OCI-M2 (cell line): Measurements from ENCODE around the gene SOD2.
"Not testable (repeated sequence)": the region's sequence is repeated elsewhere in the genome, so short reads cannot be mapped to it uniquely, and the experiment has no call there.

Experiments
- DNase-seq: peaks from one replicate; lab custom pipeline; 2025; ENCODE audit not compliant: unreplicated experiment; lab: John Stamatoyannopoulos, UW

The SOD2 gene

DNA sequence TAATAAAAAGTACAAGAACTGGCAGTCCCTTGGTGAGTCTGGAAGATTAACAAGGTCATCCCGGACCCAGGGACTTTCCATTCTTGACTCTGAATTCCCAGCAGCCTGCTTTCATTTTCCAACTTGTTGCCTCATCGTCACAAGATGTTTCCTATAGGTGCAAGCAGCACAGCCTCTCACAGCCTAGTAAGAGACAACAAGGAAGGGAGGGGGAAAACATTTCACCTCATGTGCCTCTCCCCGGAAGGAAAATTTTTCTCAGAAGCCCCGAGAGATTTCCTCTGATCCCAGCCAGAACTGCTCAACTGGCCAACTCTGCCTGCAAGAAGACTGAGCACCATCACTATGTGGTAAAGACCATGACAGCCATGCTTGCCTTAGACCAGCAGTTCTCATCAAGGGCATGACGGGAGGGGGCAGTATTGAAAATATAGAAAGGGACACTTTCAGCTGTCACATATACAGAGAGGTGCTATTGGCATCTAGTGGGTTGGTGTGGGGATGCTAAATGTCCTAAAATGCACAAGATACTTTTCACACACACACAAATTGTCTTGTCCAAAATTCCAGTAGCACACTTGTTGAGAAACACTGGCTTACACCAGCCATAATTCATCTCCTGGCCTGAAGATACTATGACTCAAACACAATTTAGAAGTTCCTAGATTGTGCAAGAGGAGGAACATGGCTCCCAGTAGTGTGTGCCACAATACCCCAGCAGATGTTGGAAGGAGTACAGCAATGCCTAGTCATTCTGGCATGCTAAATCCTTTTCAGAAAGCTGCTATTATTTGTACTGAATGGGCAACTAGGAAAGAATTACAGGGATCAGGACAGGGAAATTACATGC, 23.4 kb upstream of the SOD2 start:
- DNase-seq = no peak

DNA sequence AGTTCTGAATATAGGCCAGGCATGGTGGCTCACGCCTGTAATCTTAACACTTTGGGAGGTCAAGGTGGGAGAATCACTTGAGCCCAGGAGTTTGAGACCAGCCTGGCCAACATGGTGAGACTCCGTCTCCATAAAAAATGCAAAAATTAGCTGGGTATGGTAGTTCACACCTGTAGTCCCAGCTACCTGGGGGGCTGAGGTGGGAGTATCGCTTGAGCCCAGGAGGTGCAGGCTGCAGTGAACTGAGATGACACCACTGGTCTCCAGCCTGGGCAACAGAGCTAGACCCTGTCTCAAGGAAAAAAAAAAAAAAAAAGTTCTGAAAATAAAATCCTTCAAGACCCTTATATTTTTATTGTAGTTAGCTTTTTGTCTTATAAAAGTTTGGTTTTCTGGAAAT, 22.6 kb upstream of the SOD2 start:
- no peak for DNase-seq

DNA sequence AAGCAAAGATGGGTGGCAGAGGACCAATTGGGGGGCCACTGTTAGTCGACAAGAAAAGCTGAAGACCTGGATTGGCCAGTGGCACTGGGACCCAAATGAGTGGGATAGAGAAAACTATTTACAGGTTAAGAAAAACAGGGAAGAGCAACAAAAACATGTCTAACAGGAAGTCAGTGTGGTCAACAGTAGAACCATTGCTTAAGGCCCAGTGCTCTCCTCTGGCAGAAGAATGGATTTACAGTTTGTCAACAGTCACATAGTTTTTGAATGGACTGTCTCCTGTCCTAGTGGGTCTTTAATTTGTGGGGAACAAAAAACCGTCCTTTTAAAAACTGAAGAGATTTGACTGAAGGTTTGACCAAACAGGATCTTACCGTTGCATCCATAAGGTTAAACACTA, 22.1 kb upstream of the SOD2 start:
- DNase-seq = no peak

DNA sequence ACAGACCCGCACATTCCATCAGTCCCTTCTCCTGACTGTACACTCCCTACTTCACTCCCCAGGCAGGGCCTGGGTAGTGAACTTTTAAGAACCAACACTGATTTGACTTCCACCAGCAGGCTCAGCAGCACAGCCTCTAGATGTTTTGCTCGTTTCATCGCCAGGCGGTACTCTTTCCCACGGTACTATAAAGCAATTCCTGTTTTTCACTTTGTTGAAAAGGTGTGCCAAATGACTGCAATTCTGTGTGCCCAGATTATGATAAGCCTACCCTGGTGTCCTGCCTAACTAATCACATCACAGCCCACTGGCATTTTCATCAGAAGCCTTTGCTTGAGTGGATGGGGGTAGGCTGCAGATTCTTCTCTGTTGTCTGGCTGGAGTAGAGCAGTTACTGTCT, 21.4 kb upstream of the SOD2 start:
- DNase-seq = no peak

GRCh38 chr6:159713984-159714383, 20.9 kb upstream of the SOD2 start:
- DNase-seq = no peak

GRCh38 chr6:159712389-159712788, 19.3 kb upstream of the SOD2 start:
- not testable (repeated sequence) for DNase-seq

- DNase-seq = not testable (repeated sequence)
Measured at GRCh38 chr6:159710603-159711002, 17.6 kb upstream of the SOD2 start.

GRCh38 chr6:159701413-159701999, 8.5 kb upstream of the SOD2 start:
- no peak for DNase-seq

DNA sequence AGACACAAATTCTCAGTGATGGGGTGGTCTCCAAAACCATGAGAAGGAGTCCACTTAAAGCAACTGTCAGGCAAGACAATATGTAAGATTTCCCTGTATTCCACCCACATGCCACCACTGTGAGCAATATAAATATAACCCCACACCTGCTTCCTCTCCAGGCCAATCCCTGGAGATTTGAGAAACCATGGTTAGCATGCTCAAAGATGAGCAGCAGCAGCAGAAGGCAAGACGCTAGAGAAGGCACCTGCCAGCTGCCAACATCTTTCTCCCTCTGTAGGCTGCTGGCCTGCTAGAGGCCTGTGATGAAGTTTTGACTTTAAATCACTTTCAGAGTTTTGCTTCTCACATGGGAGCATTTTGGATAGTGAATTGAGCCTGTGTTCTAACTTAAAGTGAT, 7.9 kb upstream of the SOD2 start:
- no peak for DNase-seq

- DNase-seq = no peak
Measured at GRCh38 chr6:159695984-159696383, 2.9 kb upstream of the SOD2 start.

DNA sequence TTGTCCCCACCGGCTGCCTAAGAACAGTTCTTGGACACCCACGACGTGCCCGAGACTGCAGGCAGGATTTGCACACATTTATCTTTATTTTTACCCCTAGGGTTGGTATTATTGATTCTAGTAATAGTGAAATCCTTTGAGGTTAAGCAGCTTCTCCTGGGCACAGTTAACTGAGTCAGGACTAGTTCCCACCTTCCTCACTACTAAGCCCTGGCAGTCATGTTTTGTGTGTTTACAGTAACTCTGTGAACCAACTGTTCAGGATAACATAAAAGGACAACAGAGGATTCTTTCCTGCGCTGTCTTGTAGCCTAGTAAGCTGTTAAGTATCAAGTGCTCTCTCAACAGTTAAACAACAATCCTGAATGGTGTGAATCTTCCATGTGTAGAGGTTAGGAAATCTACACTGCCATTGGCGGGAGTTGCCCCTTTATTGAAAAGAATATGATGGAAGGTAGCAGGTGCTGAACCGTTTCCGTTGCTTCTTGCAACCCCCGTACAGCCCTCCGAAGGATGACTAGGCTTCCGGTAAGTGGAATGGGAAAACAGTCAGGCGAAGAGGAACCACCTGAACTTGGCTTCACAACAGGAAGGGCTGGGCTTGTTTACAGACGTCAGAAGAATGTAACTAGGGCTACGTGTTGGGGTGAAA, 979 bp upstream of the SOD2 start:
- DNase-seq = no peak

DNA sequence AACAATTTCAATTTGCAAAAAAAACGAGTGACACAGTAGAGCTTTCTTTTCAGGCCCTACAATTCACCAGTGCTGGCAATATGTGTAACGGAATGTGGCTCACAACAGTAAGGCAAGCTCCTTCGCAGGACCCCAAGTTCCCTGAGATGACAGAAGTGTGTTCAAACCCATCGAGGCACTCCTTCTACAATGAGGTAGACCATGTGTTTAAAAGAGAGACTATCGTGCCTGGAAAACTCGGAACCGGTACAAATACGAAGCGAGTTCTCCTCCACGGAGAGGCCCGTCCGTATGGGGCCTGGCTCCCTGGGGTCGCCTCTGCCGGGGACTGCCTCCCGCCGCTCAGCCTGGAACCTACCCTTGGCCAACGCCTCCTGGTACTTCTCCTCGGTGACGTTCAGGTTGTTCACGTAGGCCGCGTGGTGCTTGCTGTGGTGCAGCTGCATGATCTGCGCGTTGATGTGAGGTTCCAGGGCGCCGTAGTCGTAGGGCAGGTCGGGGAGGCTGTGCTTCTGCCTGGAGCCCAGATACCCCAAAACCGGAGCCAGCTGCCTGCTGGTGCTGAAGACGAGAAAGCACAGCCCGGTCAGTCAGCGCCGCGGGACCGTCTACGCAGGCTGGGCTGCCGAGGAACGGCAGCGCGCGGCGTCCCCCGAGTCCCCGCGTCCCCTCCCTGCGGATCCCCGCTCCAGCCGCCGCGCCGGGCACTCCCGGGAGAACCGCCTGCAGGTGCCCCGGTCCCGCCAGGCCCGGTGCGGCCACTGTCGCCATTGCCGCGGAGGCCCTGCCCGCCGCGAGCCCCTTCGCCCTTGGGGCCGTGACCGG, 526 bp downstream of the SOD2 start:
- no peak for DNase-seq

DNA sequence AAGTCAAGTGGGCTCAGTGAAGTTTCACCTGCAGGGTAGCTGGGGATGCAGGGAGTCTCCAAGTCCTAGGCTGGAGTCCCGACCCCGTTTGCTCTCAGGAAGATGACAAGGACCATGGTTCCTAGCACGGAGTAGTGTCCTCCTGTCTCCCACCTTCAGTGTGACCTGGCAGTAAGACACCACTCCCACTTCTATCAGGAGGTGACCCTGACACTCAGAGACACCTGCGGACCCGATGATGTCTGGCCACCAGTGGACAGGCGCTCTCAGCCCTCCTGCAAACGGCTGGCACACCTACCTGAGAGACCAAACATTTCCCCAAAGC, 1.1 kb downstream of the SOD2 start:
- no peak for DNase-seq

DNA sequence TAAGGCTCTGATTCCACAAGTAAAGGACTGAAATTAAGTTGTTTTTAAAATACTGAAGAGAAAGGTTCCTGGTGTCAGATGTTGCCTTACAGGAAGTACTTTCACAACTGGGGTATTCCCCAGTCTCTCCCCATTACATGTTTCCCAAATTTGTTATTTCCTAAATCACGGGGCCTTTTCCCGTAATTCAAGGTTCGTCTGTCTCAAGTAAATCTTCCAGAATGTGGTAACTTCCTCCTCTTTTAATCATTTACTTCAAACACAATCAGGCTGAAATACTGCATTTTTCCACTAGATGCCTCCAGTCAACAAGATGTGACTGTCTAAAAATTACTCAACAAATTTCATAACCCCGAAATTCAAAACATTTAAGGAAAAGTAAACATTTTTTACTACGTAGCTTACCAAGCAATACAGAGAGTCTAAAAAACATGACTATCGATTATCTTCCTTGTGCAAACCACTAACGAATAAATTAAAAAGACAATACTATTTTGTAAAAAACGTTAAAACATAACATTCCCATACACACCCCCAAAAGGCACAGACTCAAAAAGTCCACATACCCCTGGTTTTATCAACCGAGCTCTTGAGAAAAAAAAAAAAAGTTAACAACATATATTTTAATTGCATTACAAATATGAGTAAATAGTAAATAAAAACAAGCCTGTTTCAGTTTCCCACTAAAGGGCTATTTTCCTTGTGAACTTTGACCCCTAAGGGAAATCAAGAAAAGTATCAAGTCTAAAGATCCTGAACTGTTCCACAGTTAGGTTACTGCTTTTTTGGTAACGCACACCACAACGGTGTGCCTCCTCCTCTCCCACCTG, 1.7 kb downstream of the SOD2 start:
- DNase-seq = no peak

GRCh38 chr6:159690135-159690534, 2.9 kb downstream of the SOD2 start:
- DNase-seq = not testable (repeated sequence)

- DNase-seq = no peak
Measured at GRCh38 chr6:159689001-159689400, 4.0 kb downstream of the SOD2 start.

DNA sequence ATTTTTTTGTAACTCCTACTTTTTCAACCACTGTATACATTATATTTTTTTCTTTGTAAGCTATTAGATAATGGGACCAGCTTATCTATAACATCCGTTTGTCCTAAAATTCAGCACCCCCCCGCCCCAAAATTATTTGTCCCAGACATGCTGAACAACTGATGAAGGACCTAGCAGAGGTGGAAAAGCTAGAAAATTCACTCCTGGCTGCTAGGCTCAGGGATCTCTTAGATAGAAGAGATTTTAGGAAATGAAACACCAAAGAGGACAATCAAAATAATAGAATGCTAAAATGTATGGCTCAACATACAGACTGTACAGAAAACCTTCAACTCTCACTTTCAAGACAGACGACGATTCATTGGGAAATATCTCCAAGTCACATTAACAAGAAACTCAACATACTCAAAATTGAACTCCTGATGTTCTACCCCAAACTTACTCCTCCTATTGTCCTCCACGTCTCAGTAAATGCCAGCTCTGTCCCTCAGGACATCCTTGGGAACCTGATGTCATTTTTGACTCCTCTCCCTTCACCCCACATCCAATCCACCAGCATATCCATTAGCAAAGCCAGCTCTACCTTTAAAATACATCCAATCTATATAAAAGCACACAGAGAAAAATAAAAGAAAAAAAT, 4.7 kb downstream of the SOD2 start:
- no peak for DNase-seq

GRCh38 chr6:159687341-159687740, 5.7 kb downstream of the SOD2 start:
- DNase-seq = no peak

DNA sequence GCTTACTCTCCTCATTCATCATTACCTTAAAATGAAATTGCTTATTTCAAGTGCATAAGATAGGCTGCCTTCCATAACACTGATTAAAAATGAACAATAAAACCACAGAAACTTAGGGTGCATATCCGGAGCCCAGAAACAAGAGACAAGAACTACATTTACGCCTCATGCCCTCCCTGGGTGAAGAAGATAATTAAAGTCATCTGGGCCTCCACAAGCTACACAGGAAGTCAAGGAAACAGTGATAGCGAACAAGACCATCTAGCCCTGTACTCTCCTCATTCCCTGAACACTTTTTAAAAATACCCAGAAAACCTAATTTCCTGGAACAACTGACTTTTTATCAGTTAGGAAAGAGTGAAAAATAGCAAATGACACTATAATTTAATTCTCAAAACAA, 6.3 kb downstream of the SOD2 start:
- no peak for DNase-seq

DNA sequence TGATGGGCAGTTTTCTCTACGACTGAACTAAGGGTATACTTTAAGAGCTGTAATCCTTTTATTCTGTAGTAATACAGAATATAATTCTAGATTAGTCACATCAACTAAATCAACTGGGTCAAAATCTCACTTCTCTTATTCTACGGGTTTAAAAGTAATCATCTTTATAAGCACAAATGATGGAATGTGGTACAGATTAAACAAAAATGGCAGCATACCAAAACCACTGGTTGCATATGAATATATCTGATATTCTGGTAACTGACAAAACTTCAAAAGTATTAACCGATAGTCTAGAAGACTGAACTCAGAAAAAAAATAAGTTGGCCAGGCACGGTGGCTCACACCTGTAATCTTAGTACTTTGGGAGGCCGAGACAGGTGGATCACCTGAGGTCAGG, 7.0 kb downstream of the SOD2 start:
- DNase-seq = no peak
